ENCODE data around the gene REEP1.
A peak's percentile ranks its signal among the peaks of the same experiment; 100 is the strongest.
"Not testable (repeated sequence)": the region's sequence is repeated elsewhere in the genome, so short reads cannot be mapped to it uniquely, and the experiment has no call there.

The REEP1 gene

DNA sequence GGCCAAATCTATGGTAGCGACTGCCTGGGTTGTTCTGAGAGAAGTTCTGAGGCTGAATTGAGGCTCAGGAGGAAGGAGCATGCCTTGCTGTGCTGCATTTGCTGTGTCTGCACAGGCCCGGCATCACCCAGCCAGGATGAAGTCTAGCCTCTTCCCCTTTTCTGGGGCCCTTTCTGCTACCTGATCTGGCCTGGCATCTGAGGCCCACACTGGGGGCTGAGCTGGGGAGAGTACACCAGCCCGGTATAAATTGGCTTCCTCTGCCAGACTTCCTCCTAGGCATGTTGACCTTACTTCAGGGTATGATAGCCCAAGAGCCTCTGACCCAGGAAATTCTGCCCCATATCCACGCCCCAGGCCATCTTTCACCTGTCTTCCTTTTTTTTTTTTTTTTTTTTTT is 108.2 kb downstream of the REEP1 start:
- Histone ChIP-seq H3K4me2 (ENCODE audit: low read length) (no peak overlapping the region; the same call in 1 of the 2 replicates), H3K79me2 (ENCODE audit: insufficient read depth, low read length) (no peaks in the 10 kb centered on the region), H3F3A (ENCODE audit: insufficient read depth, low read length) (no peaks in the 10 kb centered on the region), H2AFZ (ENCODE audit: low read length) (no peak overlapping the region), H3K9me2 (ENCODE audit: low read depth, low read length) (no peaks in the 10 kb centered on the region), H4K20me1 (ENCODE audit: insufficient read depth, low read length) (no peaks in the 10 kb centered on the region), H3K4me1 (ENCODE audit: insufficient read depth, low read length, severe bottlenecking) (peaks cover 20% of the 10 kb centered on the region), H3K27ac (ENCODE audit: low read depth, low read length, poor library complexity, severe bottlenecking) (peak overlapping the region; percentile 50), H3K9me3 (ENCODE audit: low read length) (no peaks in the 10 kb centered on the region), H3K36me3 (ENCODE audit: insufficient read depth, low read length) (no peaks in the 10 kb centered on the region), H3K4me3 (ENCODE audit: low read depth, low read length, poor library complexity, severe bottlenecking) (no peak overlapping the region), H3K27me3 (ENCODE audit: insufficient read depth, low read length) (no peaks in the 10 kb centered on the region), H3K9ac (ENCODE audit: low read length) (no peak overlapping the region)
- TF ChIP-seq EZH2 (IDR thresholded peaks at IDR 0.05; ENCODE audit: borderline replicate concordance, low read length) = no peak
- TF ChIP-seq, protein P1, sequence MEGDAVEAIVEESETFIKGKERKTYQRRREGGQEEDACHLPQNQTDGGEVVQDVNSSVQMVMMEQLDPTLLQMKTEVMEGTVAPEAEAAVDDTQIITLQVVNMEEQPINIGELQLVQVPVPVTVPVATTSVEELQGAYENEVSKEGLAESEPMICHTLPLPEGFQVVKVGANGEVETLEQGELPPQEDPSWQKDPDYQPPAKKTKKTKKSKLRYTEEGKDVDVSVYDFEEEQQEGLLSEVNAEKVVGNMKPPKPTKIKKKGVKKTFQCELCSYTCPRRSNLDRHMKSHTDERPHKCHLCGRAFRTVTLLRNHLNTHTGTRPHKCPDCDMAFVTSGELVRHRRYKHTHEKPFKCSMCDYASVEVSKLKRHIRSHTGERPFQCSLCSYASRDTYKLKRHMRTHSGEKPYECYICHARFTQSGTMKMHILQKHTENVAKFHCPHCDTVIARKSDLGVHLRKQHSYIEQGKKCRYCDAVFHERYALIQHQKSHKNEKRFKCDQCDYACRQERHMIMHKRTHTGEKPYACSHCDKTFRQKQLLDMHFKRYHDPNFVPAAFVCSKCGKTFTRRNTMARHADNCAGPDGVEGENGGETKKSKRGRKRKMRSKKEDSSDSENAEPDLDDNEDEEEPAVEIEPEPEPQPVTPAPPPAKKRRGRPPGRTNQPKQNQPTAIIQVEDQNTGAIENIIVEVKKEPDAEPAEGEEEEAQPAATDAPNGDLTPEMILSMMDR (IDR thresholded peaks at IDR 0.05; ENCODE audit: low read length) = no peak

- not testable (repeated sequence) for H3K27me3 ChIP-seq (ENCODE audit: insufficient read depth, low read length); H3K79me2 ChIP-seq (ENCODE audit: insufficient read depth, low read length); H3K4me2 ChIP-seq (ENCODE audit: low read length); H4K20me1 ChIP-seq (ENCODE audit: insufficient read depth, low read length); H2AFZ ChIP-seq (ENCODE audit: low read length); H3F3A ChIP-seq (ENCODE audit: insufficient read depth, low read length); H3K4me3 ChIP-seq (ENCODE audit: low read depth, low read length, poor library complexity, severe bottlenecking); H3K9me3 ChIP-seq (ENCODE audit: low read length); H3K36me3 ChIP-seq (ENCODE audit: insufficient read depth, low read length); H3K9me2 ChIP-seq (ENCODE audit: low read depth, low read length); H3K9ac ChIP-seq (ENCODE audit: low read length)
- peak overlapping the region; percentile 50 for H3K27ac ChIP-seq (ENCODE audit: low read depth, low read length, poor library complexity, severe bottlenecking)
- H3K4me1 ChIP-seq (ENCODE audit: insufficient read depth, low read length, severe bottlenecking) = peaks cover 20% of the 10 kb centered on the region
Measured at GRCh38 chr2:86228574-86228973, 108.9 kb downstream of the REEP1 start.

DNA sequence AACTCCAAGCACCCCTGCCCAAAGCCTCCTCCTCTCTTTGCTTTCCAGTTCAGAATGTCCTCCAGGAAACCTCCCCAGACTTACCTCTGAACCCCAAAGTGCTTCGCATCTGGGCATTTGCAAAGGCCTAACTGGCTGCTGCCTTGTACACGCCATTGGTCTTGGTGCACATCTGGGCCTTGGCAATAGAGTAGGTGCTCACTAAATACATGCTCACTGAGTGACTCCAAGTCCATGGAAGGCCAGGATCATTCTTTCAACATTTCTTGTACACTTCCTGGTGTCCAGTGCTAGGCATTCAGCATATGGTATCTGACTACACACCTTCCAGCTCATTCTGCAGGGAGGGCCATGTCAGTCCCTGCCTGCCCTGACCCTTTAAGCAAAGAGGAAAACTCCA is 109.7 kb downstream of the REEP1 start:
- H3F3A ChIP-seq (ENCODE audit: insufficient read depth, low read length) = no peaks in the 10 kb centered on the region
- no peaks in the 10 kb centered on the region for H4K20me1 ChIP-seq (ENCODE audit: insufficient read depth, low read length)
- no peaks in the 10 kb centered on the region for H3K9me2 ChIP-seq (ENCODE audit: low read depth, low read length)
- H2AFZ ChIP-seq (ENCODE audit: low read length) = no peak overlapping the region
- H3K4me1 ChIP-seq (ENCODE audit: insufficient read depth, low read length, severe bottlenecking) = peaks cover 20% of the 10 kb centered on the region
- no peaks in the 10 kb centered on the region for H3K79me2 ChIP-seq (ENCODE audit: insufficient read depth, low read length)
- TF ChIP-seq, protein P1 (IDR thresholded peaks at IDR 0.05; ENCODE audit: low read length) = no peak
- no peak for TF ChIP-seq EZH2 (IDR thresholded peaks at IDR 0.05; ENCODE audit: borderline replicate concordance, low read length)
- no peak overlapping the region for H3K27ac ChIP-seq (ENCODE audit: low read depth, low read length, poor library complexity, severe bottlenecking)
- no peak overlapping the region for H3K9ac ChIP-seq (ENCODE audit: low read length)
- H3K36me3 ChIP-seq (ENCODE audit: insufficient read depth, low read length) = no peaks in the 10 kb centered on the region
- no peak overlapping the region for H3K4me2 ChIP-seq (ENCODE audit: low read length)
- H3K27me3 ChIP-seq (ENCODE audit: insufficient read depth, low read length) = no peaks in the 10 kb centered on the region
- H3K4me3 ChIP-seq (ENCODE audit: low read depth, low read length, poor library complexity, severe bottlenecking) = no peak overlapping the region
- no peaks in the 10 kb centered on the region for H3K9me3 ChIP-seq (ENCODE audit: low read length)

- TF ChIP-seq EZH2 (IDR thresholded peaks at IDR 0.05; ENCODE audit: borderline replicate concordance, low read length) = no peak
- TF ChIP-seq, protein P1 (IDR thresholded peaks at IDR 0.05; ENCODE audit: low read length) = no peak
- H3K9me3 ChIP-seq (ENCODE audit: low read length) = no peaks in the 10 kb centered on the region
- peaks cover 20% of the 10 kb centered on the region for H3K4me1 ChIP-seq (ENCODE audit: insufficient read depth, low read length, severe bottlenecking)
- H3F3A ChIP-seq (ENCODE audit: insufficient read depth, low read length) = no peaks in the 10 kb centered on the region
- H3K27me3 ChIP-seq (ENCODE audit: insufficient read depth, low read length) = no peaks in the 10 kb centered on the region
- H2AFZ ChIP-seq (ENCODE audit: low read length) = no peak overlapping the region
- H3K4me3 ChIP-seq (ENCODE audit: low read depth, low read length, poor library complexity, severe bottlenecking) = no peak overlapping the region
- no peak overlapping the region for H3K4me2 ChIP-seq (ENCODE audit: low read length)
- H4K20me1 ChIP-seq (ENCODE audit: insufficient read depth, low read length) = no peaks in the 10 kb centered on the region
- no peaks in the 10 kb centered on the region for H3K9me2 ChIP-seq (ENCODE audit: low read depth, low read length)
- no peaks in the 10 kb centered on the region for H3K79me2 ChIP-seq (ENCODE audit: insufficient read depth, low read length)
- H3K36me3 ChIP-seq (ENCODE audit: insufficient read depth, low read length) = no peaks in the 10 kb centered on the region
- no peak overlapping the region for H3K27ac ChIP-seq (ENCODE audit: low read depth, low read length, poor library complexity, severe bottlenecking)
- H3K9ac ChIP-seq (ENCODE audit: low read length) = no peak overlapping the region
Measured at GRCh38 chr2:86226636-86227520, 110.5 kb downstream of the REEP1 start.
